ENCODE data around the gene NCAM2. TPM values are rescaled to one million over a fixed set of nuclear protein-coding genes. Genes with fewer than 3 reads are reported as not detected.
A peak's percentile ranks its signal among the peaks of the same experiment; 100 is the strongest.

The NCAM2 gene
- total and polyA plus RNA-seq, 5 donors: 0.97 to 9.7 (median 8.2) TPM

- H3K27me3 ChIP-seq (ENCODE audit: control insufficient read depth, insufficient read depth): no peaks in the 10 kb centered on the region
- WGBS: 12% methylated on average over 1 of the region's 1 CpG
Measured at GRCh38 chr21:21175798-21176334, 177.7 kb downstream of the NCAM2 start.

DNA sequence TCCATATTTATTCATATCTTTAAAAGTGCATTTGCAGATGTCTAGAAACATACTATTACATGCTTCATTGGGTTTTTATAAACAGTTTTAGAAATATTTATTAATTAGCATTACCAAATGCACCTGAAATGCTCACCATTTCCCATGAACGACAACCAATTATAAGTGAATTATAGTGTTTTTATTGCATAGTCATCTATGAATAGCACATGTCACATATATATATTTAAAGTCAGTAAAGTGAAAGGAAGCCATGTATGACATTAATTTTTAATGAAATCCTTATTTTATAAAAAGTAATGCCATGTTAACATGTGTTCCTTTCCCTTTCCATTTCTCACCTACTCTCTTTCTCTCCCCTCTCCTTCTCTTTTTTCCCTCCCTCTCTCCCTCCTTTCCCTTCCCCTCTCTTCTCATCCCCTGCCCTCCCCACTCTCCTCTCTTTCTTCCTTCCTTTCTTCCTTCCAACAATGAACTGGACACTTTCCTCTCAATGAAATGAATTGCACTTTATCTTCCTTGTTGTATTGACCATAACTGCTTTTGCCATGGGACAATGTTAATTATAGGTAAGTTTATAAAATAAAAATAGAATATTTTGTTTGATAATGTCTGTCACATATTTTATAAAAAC, 179.3 kb downstream of the NCAM2 start:
- 84% methylated on average over 1 of the region's 1 CpG for WGBS
- Histone ChIP-seq H3K27me3 (ENCODE audit: control insufficient read depth, insufficient read depth) (no peaks in the 10 kb centered on the region), H3K4me1 (ENCODE audit: control insufficient read depth, insufficient read depth, low read length) (no peaks in the 10 kb centered on the region), H3K9me3 (ENCODE audit: control insufficient read depth, low read length) (no peaks in the 10 kb centered on the region), H3K27ac (ENCODE audit: low read length) (no peak overlapping the region), H3K4me3 (ENCODE audit: low read length) (no peak overlapping the region)
- DNase-seq (no peak), ATAC-seq (no peak)
- intact Hi-C loops (cut with DNase I): no loop called here

More at GRCh38 chr21:21175798-21176334, 177.7 kb downstream of the NCAM2 start:
- Histone ChIP-seq H3K4me3 (ENCODE audit: low read length) (no peak overlapping the region), H3K27ac (ENCODE audit: low read length) (no peak overlapping the region), H3K9me3 (ENCODE audit: control insufficient read depth, low read length) (no peaks in the 10 kb centered on the region), H3K4me1 (ENCODE audit: control insufficient read depth, insufficient read depth, low read length) (no peaks in the 10 kb centered on the region)
- DNase-seq (no peak), ATAC-seq (no peak)
- intact Hi-C loops (cut with DNase I): no loop called here

DNA sequence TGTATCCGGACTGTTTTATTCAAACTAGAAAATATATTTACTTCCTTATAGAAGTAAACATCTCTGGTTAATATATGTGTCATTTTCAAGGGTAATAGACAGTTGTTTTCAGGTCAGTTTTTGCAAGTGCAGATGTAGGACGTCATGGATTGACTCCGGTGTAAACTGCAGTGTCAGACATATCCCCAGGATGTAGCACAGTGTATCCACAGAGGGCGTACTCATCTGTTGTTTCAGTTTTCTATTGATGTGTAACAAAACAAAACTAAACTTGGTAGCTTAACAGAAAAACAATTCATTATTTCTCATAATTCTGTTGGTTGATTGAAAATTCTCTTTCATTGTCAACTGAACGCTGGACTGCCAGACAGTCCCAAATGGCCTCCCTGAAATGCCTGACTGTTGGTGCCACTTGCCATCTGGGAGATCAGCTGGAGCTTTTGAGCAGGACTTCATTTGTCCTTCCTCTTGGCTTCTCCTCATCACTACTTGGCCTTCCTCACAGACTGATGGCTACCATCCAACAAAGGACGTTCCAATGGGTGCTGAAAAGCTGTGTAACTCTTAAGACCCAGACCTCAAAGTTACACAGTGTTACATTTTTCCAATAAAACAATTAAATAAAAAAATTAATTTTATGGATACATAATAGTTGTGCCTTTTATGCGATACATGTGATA, 181.6 kb downstream of the NCAM2 start:
- ATAC-seq (no peak), DNase-seq (peak in 1 of 3 donors; percentile 29)
- intact Hi-C loops (cut with DNase I): no loop called here
- Histone ChIP-seq H3K27ac (ENCODE audit: low read length) (no peak overlapping the region), H3K4me3 (ENCODE audit: low read length) (no peak overlapping the region), H3K4me1 (ENCODE audit: control insufficient read depth, insufficient read depth, low read length) (no peaks in the 10 kb centered on the region), H3K9me3 (ENCODE audit: control insufficient read depth, low read length) (no peaks in the 10 kb centered on the region), H3K27me3 (ENCODE audit: control insufficient read depth, insufficient read depth) (no peaks in the 10 kb centered on the region)
- 71% methylated on average over 7 of the region's 7 CpGs for WGBS

DNA sequence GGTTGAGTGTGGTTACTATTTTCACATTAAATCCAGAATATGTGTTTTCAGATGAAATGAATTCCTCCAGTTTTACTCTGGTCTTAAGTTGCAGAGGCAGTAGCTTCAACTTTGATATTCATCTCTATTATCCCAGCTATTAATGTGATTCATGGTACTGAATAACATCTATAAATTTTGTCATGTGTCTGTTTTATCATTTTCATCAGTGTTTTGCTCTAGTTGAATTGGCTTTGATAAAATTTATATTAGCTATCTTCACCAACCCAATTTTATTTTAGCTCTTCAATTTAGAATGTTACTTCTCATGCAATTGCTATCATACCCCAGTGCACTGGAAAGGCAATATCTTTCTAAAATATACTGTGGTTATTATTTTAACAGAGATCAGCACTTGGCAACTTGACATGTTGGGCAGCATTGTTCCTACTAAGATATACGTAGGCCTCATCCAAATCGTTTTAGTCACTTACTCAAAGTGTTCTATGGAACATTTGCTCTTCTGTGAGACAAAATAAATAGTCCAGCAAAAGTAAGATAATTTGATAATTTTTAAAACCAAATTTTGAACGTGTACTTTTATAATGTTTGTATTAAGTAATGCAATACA, 184.3 kb downstream of the NCAM2 start:
- WGBS: 32% methylated on average over 3 of the region's 3 CpGs
- DNase-seq (no peak), ATAC-seq (no peak)
- Histone ChIP-seq H3K27ac (ENCODE audit: low read length) (no peak overlapping the region), H3K27me3 (ENCODE audit: control insufficient read depth, insufficient read depth) (no peaks in the 10 kb centered on the region), H3K4me1 (ENCODE audit: control insufficient read depth, insufficient read depth, low read length) (no peaks in the 10 kb centered on the region), H3K4me3 (ENCODE audit: low read length) (no peak overlapping the region), H3K9me3 (ENCODE audit: control insufficient read depth, low read length) (no peaks in the 10 kb centered on the region)
- intact Hi-C loops (cut with DNase I): no loop called here

DNA sequence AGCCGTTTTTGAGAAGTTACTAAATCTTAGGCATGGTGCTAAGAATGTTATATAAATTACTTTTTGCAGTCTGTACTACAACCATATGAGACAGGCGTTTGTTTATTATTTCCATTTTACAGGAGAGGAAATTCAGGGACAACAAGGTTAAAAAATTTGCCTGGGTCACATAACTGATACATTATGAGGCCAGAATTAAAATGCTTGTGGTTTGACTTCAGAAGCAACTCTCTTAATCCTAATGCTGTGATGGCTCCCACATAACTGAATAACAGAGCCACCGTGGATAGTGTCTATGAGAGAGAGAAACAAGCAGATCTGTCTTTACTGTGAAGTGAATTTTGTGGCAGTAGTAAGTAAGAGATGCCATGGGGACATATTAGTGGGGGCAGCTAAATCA, 184.9 kb downstream of the NCAM2 start:
- no peak for DNase-seq
- intact Hi-C loops (cut with DNase I): no loop called here
- ATAC-seq: no peak
- Histone ChIP-seq H3K27ac (ENCODE audit: low read length) (no peak overlapping the region), H3K27me3 (ENCODE audit: control insufficient read depth, insufficient read depth) (no peaks in the 10 kb centered on the region), H3K4me3 (ENCODE audit: low read length) (no peak overlapping the region), H3K9me3 (ENCODE audit: control insufficient read depth, low read length) (no peaks in the 10 kb centered on the region), H3K4me1 (ENCODE audit: control insufficient read depth, insufficient read depth, low read length) (no peaks in the 10 kb centered on the region)
- WGBS: 71% methylated on average over 3 of the region's 3 CpGs

DNA sequence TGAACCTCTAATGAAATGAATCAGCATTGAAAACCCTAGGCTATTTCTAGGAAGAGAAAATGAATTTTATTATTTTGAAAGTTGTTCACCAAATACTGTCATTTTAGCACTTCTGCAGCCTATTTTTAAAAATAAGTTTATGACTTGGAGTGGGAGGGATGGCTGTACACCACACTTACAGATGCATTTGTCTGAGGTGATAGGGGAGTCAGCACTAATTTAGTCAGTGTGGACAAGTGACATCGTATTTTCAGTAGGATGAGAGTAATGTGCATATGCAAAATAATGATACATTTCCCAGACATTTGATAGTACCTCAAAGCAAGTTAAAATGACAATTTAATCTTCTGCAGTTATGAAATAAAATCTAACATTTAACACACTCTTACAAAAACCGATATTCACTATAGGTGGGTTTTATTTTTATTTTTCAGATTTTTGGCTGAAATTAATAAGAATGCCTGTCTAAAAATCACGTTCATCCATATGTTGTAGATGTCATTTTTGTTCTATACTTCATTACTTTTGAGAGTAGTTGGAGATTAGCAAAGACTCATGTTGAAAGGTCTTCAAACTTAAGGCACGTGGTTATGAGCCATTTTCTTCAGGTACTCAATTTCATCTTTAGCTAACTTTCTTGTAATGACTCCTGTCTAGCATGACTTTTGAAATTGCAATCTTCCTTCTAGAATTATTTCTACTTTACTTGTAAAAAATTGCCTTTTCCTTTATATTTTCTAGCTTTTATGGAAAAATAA, 186.7 kb downstream of the NCAM2 start:
- 80% methylated on average over 4 of the region's 4 CpGs for WGBS
- H3K27me3 ChIP-seq (ENCODE audit: control insufficient read depth, insufficient read depth): no peaks in the 10 kb centered on the region
- H3K9me3 ChIP-seq (ENCODE audit: control insufficient read depth, low read length): no peaks in the 10 kb centered on the region
- H3K4me3 ChIP-seq (ENCODE audit: low read length): no peak overlapping the region
- H3K27ac ChIP-seq (ENCODE audit: low read length): no peak overlapping the region
- intact Hi-C loops (cut with DNase I): no loop called here
- no peaks in the 10 kb centered on the region for H3K4me1 ChIP-seq (ENCODE audit: control insufficient read depth, insufficient read depth, low read length)
- no peak for ATAC-seq
- no peak for DNase-seq

- no peak for ATAC-seq
- H3K27ac ChIP-seq (ENCODE audit: low read length): no peak overlapping the region
- H3K4me1 ChIP-seq (ENCODE audit: control insufficient read depth, insufficient read depth, low read length): no peaks in the 10 kb centered on the region
- H3K9me3 ChIP-seq (ENCODE audit: control insufficient read depth, low read length): no peaks in the 10 kb centered on the region
- 51% methylated on average over 2 of the region's 2 CpGs for WGBS
- no peak for DNase-seq
- H3K27me3 ChIP-seq (ENCODE audit: control insufficient read depth, insufficient read depth): no peaks in the 10 kb centered on the region
- intact Hi-C loops (cut with DNase I): no loop called here
- H3K4me3 ChIP-seq (ENCODE audit: low read length): no peak overlapping the region
Measured at GRCh38 chr21:21187579-21187978, 189.4 kb downstream of the NCAM2 start.

DNA sequence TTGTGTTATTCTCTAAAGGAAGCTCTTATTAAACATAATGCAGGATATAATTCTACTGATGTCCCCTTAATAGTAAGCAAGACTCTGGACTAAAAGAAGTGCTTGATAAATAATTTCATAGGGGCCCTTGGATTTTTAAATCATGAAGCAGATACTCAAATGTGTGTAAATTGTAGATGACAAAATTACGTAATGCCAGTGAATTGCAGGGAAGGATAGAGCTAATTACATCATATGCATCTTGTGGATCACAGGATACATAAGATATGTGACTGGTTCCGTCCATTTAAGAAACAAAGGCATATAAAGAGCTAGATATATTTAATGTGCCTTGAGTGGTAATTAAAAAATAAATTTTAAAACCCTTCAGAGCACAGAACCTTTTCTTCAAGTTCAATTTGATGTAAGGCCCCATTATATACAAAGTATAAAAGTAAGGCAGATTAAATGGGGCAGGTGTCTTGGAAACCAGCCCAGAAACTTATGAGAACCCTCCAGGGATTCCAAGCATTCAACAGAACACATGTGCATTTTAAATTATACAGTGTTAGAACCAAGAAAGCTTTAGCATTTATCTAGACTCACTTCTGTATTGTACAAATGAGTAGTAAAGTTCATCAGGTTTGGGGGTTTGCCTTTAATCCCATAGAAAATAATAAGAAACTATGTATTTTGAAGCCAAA, 190.4 kb downstream of the NCAM2 start:
- 73% methylated on average over 2 of the region's 2 CpGs for WGBS
- ATAC-seq: no peak
- intact Hi-C loops (cut with DNase I): no loop called here
- Histone ChIP-seq H3K9me3 (ENCODE audit: control insufficient read depth, low read length) (no peaks in the 10 kb centered on the region), H3K27me3 (ENCODE audit: control insufficient read depth, insufficient read depth) (no peaks in the 10 kb centered on the region), H3K4me1 (ENCODE audit: control insufficient read depth, insufficient read depth, low read length) (no peaks in the 10 kb centered on the region), H3K4me3 (ENCODE audit: low read length) (no peak overlapping the region), H3K27ac (ENCODE audit: low read length) (no peak overlapping the region)
- no peak for DNase-seq

DNA sequence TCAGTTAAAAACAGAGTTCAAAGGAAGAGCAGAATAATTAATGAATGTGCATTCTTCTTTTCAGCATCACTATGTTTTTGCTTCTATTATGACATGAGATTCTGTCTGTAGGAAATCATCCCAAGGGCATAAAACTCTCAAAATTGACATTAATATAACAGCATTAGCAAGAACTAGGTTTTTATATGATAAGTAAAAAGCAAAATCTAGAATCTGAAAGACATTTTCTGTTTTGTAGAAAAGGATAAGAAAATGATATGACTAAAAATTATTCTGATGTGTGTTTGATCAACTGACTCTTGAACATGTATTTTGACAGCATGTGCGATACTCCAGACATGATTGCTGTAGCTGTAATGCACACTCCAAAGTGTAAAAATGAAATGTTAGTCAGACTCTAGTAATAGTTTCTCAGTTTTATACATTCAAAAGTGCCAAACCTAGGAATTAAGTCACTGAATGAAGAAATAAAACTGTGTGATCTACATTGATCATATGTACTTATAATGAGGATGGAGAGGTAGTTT, 197.3 kb downstream of the NCAM2 start:
- H3K4me3 ChIP-seq (ENCODE audit: low read length): no peak overlapping the region
- H3K27me3 ChIP-seq (ENCODE audit: control insufficient read depth, insufficient read depth): no peaks in the 10 kb centered on the region
- no peaks in the 10 kb centered on the region for H3K4me1 ChIP-seq (ENCODE audit: control insufficient read depth, insufficient read depth, low read length)
- ATAC-seq (no peak), DNase-seq (no peak)
- intact Hi-C loops (cut with DNase I): no loop called here
- 82% methylated on average over 1 of the region's 1 CpG for WGBS
- H3K27ac ChIP-seq (ENCODE audit: low read length): no peak overlapping the region
- H3K9me3 ChIP-seq (ENCODE audit: control insufficient read depth, low read length): no peaks in the 10 kb centered on the region

DNA sequence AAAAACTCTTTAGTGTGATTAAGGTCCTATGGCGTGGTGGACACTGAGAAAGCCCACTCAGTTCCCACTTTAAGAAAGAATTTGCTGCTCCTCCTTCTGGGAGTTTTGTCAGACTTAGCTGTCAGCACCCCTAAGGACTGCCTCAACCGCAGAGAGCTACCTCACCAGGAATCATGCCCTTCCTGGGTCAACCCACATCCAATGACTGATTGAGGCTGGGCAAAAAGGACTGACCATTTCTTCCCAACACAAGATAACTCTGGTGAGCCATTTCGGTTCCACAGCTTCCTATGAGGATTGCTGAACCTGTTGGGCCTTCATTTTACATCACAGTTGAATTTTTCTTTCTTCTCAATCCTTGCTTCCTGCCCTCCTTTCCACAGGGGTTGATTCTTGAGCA, 197.9 kb downstream of the NCAM2 start:
- no peak for ATAC-seq
- intact Hi-C loops (cut with DNase I): no loop called here
- H3K4me1 ChIP-seq (ENCODE audit: control insufficient read depth, insufficient read depth, low read length): no peaks in the 10 kb centered on the region
- H3K4me3 ChIP-seq (ENCODE audit: low read length): no peak overlapping the region
- H3K27ac ChIP-seq (ENCODE audit: low read length): no peak overlapping the region
- 63% methylated on average over 3 of the region's 3 CpGs for WGBS
- no peak for DNase-seq
- H3K27me3 ChIP-seq (ENCODE audit: control insufficient read depth, insufficient read depth): no peaks in the 10 kb centered on the region
- H3K9me3 ChIP-seq (ENCODE audit: control insufficient read depth, low read length): no peaks in the 10 kb centered on the region

All from right cardiac atrium (tissue), 5 donors.